IMR-90 (cell line): Measurements from ENCODE around the gene MB. TPM values are rescaled to one million over a fixed set of nuclear protein-coding genes. Genes with fewer than 3 reads are reported as not detected.

Experiments used
- ATAC-seq: fragments of 200-7000 bp; cut with Tn5 transposase; 2 replicates; pipeline ENCODE4 v1.9.1; 2020; ENCODE audit warnings: low read depth, mild to moderate bottlenecking, moderate library complexity
- BruUV-seq: library from RNA; stranded (reverse); fragments of 400-500 nt; replicated peaks from 2 replicates; lab custom pipeline; 2021; lab: Mats Ljungman, UMichigan
- CTCF ChIA-PET: fragments of 300-600 bp; formaldehyde crosslinking; extraction: SDS; loops from one replicate; lab custom pipeline; 2021; ENCODE audit warnings: antibody characterized with exemption; lab: Yijun Ruan, JAX
- POLR2A ChIA-PET: fragments of 300-600 bp; sonication (Branson Sonifier 250); formaldehyde crosslinking; loops from one replicate; lab custom pipeline; 2022; ENCODE audit warnings: antibody characterized with exemption; ENCODE audit not compliant: unreplicated experiment; lab: Charles Lee
- DNase-seq: peaks from one replicate; pipeline ENCODE4 v3.0.0; 2013
- H2AFZ ChIP-seq: replicated peaks from 2 replicates; pipeline ENCODE3; 2013; ENCODE audit warnings: low read length, mild to moderate bottlenecking; ENCODE audit not compliant: poor library complexity
- H2AK5ac ChIP-seq: 2 replicates; pipeline ENCODE4 v1.6.1; 2013; ENCODE audit warnings: low read depth, low read length, inconsistent platforms
- H2AK9ac ChIP-seq: replicated peaks from 2 replicates; pipeline ENCODE3; 2013; ENCODE audit warnings: mild to moderate bottlenecking, low read depth, low read length, moderate library complexity; ENCODE audit not compliant: poor library complexity
- H2BK120ac ChIP-seq: 2 replicates; pipeline ENCODE4 v1.6.1; 2013; ENCODE audit warnings: low read depth, low read length, inconsistent platforms
- H2BK15ac ChIP-seq: 3 replicates; pipeline ENCODE4 v1.6.1; 2013; ENCODE audit warnings: low read depth, low read length, inconsistent platforms
- H2BK20ac ChIP-seq: 2 replicates; pipeline ENCODE4 v1.6.1; 2013; ENCODE audit warnings: low read depth, mild to moderate bottlenecking, inconsistent platforms, low read length, moderate library complexity
- H2BK5ac ChIP-seq: 2 replicates; pipeline ENCODE4 v1.6.1; 2013; ENCODE audit warnings: mild to moderate bottlenecking, low read depth, low read length, inconsistent platforms; ENCODE audit not compliant: poor library complexity, severe bottlenecking
- H3K14ac ChIP-seq: replicated peaks from 2 replicates; pipeline ENCODE4 v1.6.1; 2013; ENCODE audit warnings: low read depth, low read length, inconsistent platforms
- H3K18ac ChIP-seq: 2 replicates; pipeline ENCODE4 v1.6.1; 2013; ENCODE audit warnings: low read depth, low read length, control low read depth
- H3K23ac ChIP-seq: 2 replicates; pipeline ENCODE4 v1.6.1; 2013; ENCODE audit warnings: low read depth, low read length, inconsistent platforms
- H3K27ac ChIP-seq: 2 replicates; pipeline ENCODE4 v1.5.1; 2013; ENCODE audit warnings: mild to moderate bottlenecking, control low read depth, low read length; ENCODE audit not compliant: insufficient read depth
- H3K27me3 ChIP-seq: 2 replicates; pipeline ENCODE4 v1.6.1; 2013; ENCODE audit warnings: low read length; ENCODE audit not compliant: control insufficient read depth, insufficient read depth
- H3K36me3 ChIP-seq: 2 replicates; pipeline ENCODE4 v1.6.1; 2013; ENCODE audit warnings: low read length, mixed read lengths; ENCODE audit not compliant: control insufficient read depth, insufficient read depth
- H3K4ac ChIP-seq: 2 replicates; pipeline ENCODE4 v1.6.1; 2013; ENCODE audit warnings: low read depth, low read length, inconsistent platforms
- H3K4me1 ChIP-seq: 2 replicates; pipeline ENCODE4 v1.6.1; 2013; ENCODE audit warnings: low read length, mixed read lengths; ENCODE audit not compliant: control insufficient read depth, insufficient read depth
- H3K4me2 ChIP-seq: 2 replicates; pipeline ENCODE4 v1.6.1; 2013; ENCODE audit warnings: low read depth, mild to moderate bottlenecking, control low read depth, low read length, moderate library complexity
- H3K4me3 ChIP-seq: 2 replicates; pipeline ENCODE4 v1.5.1; 2013; ENCODE audit warnings: low read depth, mild to moderate bottlenecking, control low read depth, low read length, moderate library complexity; ENCODE audit not compliant: insufficient read depth
- H3K56ac ChIP-seq: 2 replicates; pipeline ENCODE4 v1.6.1; 2013; ENCODE audit warnings: low read length, inconsistent platforms; ENCODE audit not compliant: insufficient read depth; ENCODE audit errors: extremely low read depth
- H3K79me1 ChIP-seq, 2 experiments: 2 replicates each; pipeline ENCODE4 v1.6.1; 2013; ENCODE audit warnings: low read length in 2 of 2, inconsistent platforms in 1 of 2, low read depth in 1 of 2
- H3K9ac ChIP-seq: 2 replicates; pipeline ENCODE4 v1.6.1; 2013; ENCODE audit warnings: low read depth, low read length, control low read depth
- H3K9me1 ChIP-seq: 2 replicates; pipeline ENCODE4 v1.6.1; 2013; ENCODE audit warnings: low read length, inconsistent platforms; ENCODE audit not compliant: insufficient read depth
- H3K9me3 ChIP-seq: 2 replicates; pipeline ENCODE4 v1.6.1; 2013; ENCODE audit warnings: low read length; ENCODE audit not compliant: control insufficient read depth, insufficient read depth
- H4K20me1 ChIP-seq: 2 replicates; pipeline ENCODE4 v1.6.1; 2013; ENCODE audit warnings: low read length, inconsistent platforms; ENCODE audit not compliant: insufficient read depth
- H4K5ac ChIP-seq: 2 replicates; pipeline ENCODE4 v1.6.1; 2013; ENCODE audit warnings: mild to moderate bottlenecking, low read depth, low read length, control low read depth
- H4K8ac ChIP-seq, 2 experiments: 2 replicates each; pipeline ENCODE4 v1.6.1; 2013; ENCODE audit warnings: low read depth in 2 of 2, low read length in 2 of 2, control low read depth in 1 of 2, inconsistent platforms in 1 of 2
- H4K91ac ChIP-seq: 2 replicates; pipeline ENCODE4 v1.6.1; 2013; ENCODE audit warnings: low read depth, low read length, inconsistent platforms; ENCODE audit not compliant: insufficient read depth
- BHLHE40 ChIP-seq: fragments of 150-350 bp; IDR thresholded peaks from 2 replicates; pipeline ENCODE4 v1.6.1; 2016; ENCODE audit warnings: mild to moderate bottlenecking, low read depth, low read length
- CEBPB ChIP-seq: IDR thresholded peaks from 2 replicates; pipeline ENCODE4 v1.6.1; 2012; ENCODE audit warnings: low read depth, low read length, improper control_type of control experiment
- FOS ChIP-seq: fragments of 150-350 bp; IDR thresholded peaks from 2 replicates; pipeline ENCODE4 v1.6.1; 2016; ENCODE audit warnings: low read depth, low read length
- MAFK ChIP-seq: IDR thresholded peaks from 2 replicates; pipeline ENCODE4 v1.6.1; 2012; ENCODE audit warnings: low read depth, low read length, improper control_type of control experiment
- NFE2L2 ChIP-seq: fragments of 150-350 bp; IDR thresholded peaks from 2 replicates; pipeline ENCODE4 v1.6.1; 2016; ENCODE audit warnings: low read depth, mild to moderate bottlenecking, low read length
- POLR2A ChIP-seq: IDR thresholded peaks from 2 replicates; pipeline ENCODE4 v1.6.1; 2012; ENCODE audit warnings: mild to moderate bottlenecking, low read depth, low read length
- RAD21 ChIP-seq: IDR thresholded peaks from 2 replicates; pipeline ENCODE4 v1.6.1; 2012; ENCODE audit warnings: low read length, improper control_type of control experiment
- RCOR1 ChIP-seq: IDR thresholded peaks from 2 replicates; pipeline ENCODE4 v1.6.1; 2012; ENCODE audit warnings: mild to moderate bottlenecking, low read length, improper control_type of control experiment; ENCODE audit not compliant: insufficient replicate concordance
- RFX5 ChIP-seq: IDR thresholded peaks from 2 replicates; pipeline ENCODE4 v1.8.0; 2012; ENCODE audit warnings: low read depth, mild to moderate bottlenecking, low read length, moderate library complexity
- WGBS, 2 experiments: methylation state at CpG; one replicate each; pipeline versions ENCODE4 v1.1.5 to v1.1.7; 2013; ENCODE audit warnings: missing lambda C conversion rate in 2 of 2; ENCODE audit not compliant: insufficient read length in 1 of 2; ENCODE audit errors: extremely low coverage in 2 of 2; 5-methylcytosine and 5-hydroxymethylcytosine counted together
- dilution Hi-C: fragments of 300-500 bp; cut with HindIII; formaldehyde crosslinking; loops from one replicate; pipeline ENCODE4 v1.14.3; 2018; ENCODE audit warnings: low sequenced_read_pairs; ENCODE audit not compliant: unreplicated experiment
- in situ Hi-C: fragments of 300-500 bp; cut with MboI; formaldehyde crosslinking; loops from 3 replicates; pipeline ENCODE4 v1.14.3; 2019; ENCODE audit warnings: low sequenced_read_pairs, inconsistent platforms, mixed read lengths
- intact Hi-C: fragments of 100-400 bp; cut with micrococcal nuclease; formaldehyde crosslinking; loops from 2 replicates; pipeline ENCODE4 v1.10.0; 2022
- polyA plus RNA-seq, 3 experiments: library from polyadenylated mRNA; depleted of rRNA; stranded (reverse); fragments of >200 nt; gene quantifications; 2 replicates each; pipeline ENCODE4 v1.2.3, GENCODE V29; 2012; ENCODE audit warnings: low replicate concordance in 1 of 3
- total RNA-seq: library from RNA; depleted of rRNA; stranded (reverse); fragments of >200 nt; gene quantifications from 2 replicates; pipeline ENCODE4 v1.2.3, GENCODE V29; 2012

Gene MB
- total and polyA plus RNA-seq, 2 of the 4 experiments (the other 2 are of a cell fraction), result not detected

GRCh38 chr22:35605851-35606481 is 11.2 kb downstream of the MB start:
- Histone ChIP-seq H3K4me2 (no peak overlapping the region), H2BK15ac (no peak overlapping the region), H3K23ac (no peak overlapping the region), H3K4me1 (0 out of 2 replicates have a peak, but pooled peaks cover 1% of the 10 kb centered on the region), H3K27ac (no peak overlapping the region), H4K8ac (no peak overlapping the region), H4K91ac (no peak overlapping the region), H3K36me3 (no peaks in the 10 kb centered on the region), H3K9ac (no peak overlapping the region), H3K18ac (no peak overlapping the region), H3K4ac (no peak overlapping the region), H4K20me1 (no peaks in the 10 kb centered on the region), H2AK5ac (no peak overlapping the region), H2AFZ (no peak overlapping the region), H3K56ac (no peak overlapping the region), H4K5ac (no peak overlapping the region), H3K4me3 (no peak overlapping the region), H2BK5ac (no peak overlapping the region), H2AK9ac (no peak overlapping the region), H3K9me1 (no peaks in the 10 kb centered on the region; the same call in 1 of the 2 replicates), H2BK20ac (no peak overlapping the region), H3K79me1 (no peaks in the 10 kb centered on the region), H2BK120ac (no peak overlapping the region), H3K9me3 (no peaks in the 10 kb centered on the region), H3K14ac (no peak overlapping the region), H3K27me3 (peaks cover 60% of the 10 kb centered on the region)
- BruUV-seq, result no TSS peak
- dilution Hi-C loops (no loop called here), intact Hi-C loops (no loop called here), in situ Hi-C loops (no loop called here)
- ChIA-PET CTCF (no interaction called here), POLR2A (no interaction called here)
- WGBS, 2 experiments, result 75% methylated on average over 5 of the region's 13 CpGs; no CpG with 5 or more reads in 1 of the 2 experiments
- TF ChIP-seq NFE2L2, result no peak
- TF ChIP-seq CEBPB, result no peak
- no peak for TF ChIP-seq MAFK
- TF ChIP-seq RAD21, result no peak
- TF ChIP-seq POLR2A, result no peak
- TF ChIP-seq RFX5, result no peak
- TF ChIP-seq FOS, result no peak
- no peak for TF ChIP-seq BHLHE40
- no peak for TF ChIP-seq RCOR1
- ATAC-seq (no peak), DNase-seq (no peak)
